Left colon (tissue), 2 donors: ENCODE data around the gene FARP1. TPM values are rescaled to one million over a fixed set of nuclear protein-coding genes. Genes with fewer than 3 reads are reported as not detected.

Experiments used
- ATAC-seq: fragments of 200-7000 bp; cut with Tn5 transposase; one replicate; pipeline ENCODE4 v1.9.1; 2020; ENCODE audit warnings: mild to moderate bottlenecking, moderate library complexity
- DNase-seq, 2 donors: peaks; one replicate each; pipeline ENCODE4 v3.0.0-alpha.2; 2020
- intact Hi-C, 2 donors: fragments of 100-400 bp; cut with DNase I in 1 of 2; cut with micrococcal nuclease in 1 of 2; formaldehyde crosslinking; loops; one replicate each; pipeline versions ENCODE4 v1.11.2 to v1.14.0; 2022; cut with DNase I, micrococcal nuclease
- microRNA-seq, 2 donors: library from miRNA; unstranded; fragments of <30 nt; microRNA quantifications; one replicate each; pipeline versions ENCODE4 v1.1.0 to v1.2.0, GENCODE V29; 2020
- total RNA-seq, 2 donors: library from RNA; stranded (reverse); fragmentation: NEBNext Ultra II Directional; extraction: Animal tissue kit (Norgen Biotek cat#: 25700); gene quantifications; one replicate each; pipeline ENCODE4 v1.2.1, GENCODE V29; 2021
- donor health status: DM: no; HTN: no; CAD: no.
- donor health status: DM: yes; HTN: yes; CAD: no.

FARP1 gene
- total RNA-seq, 2 donors from 2014 or later = 38.8 to 50.3 TPM

GRCh38 chr13:98504029-98504351, 361.1 kb downstream of the FARP1 start:
- intact Hi-C loops = no loop called here
- ATAC-seq (no peak), DNase-seq (no peak)

- intact Hi-C loops = no loop called here
- no peak for DNase-seq
- no peak for ATAC-seq
Measured at GRCh38 chr13:98504371-98504963, 361.6 kb downstream of the FARP1 start.

Small RNA genes lying within 50 kb of the gene (microRNA-seq; reads per million reads assigned to microRNA genes)
- 1.1 to 1.4 reads per million in 2 donors for gene MIR3170

Other genes with a start within 250 kb of the FARP1 start
- gene IPO5, start 189.4 kb upstream of the FARP1 start, total RNA-seq = 10 to 100 TPM; 48.9 to 59.7 TPM
- gene RNF113B, start 34.2 kb downstream of the FARP1 start, total RNA-seq = not detected